ENCODE results near the gene CRTAC1. TPM values are rescaled to one million over a fixed set of nuclear protein-coding genes. Genes with fewer than 3 reads are reported as not detected.

Gene CRTAC1
- total and polyA plus RNA-seq, 8 donors: 0.24 to 1.3 (median 0.81) TPM

- DNase-seq (no peak), FAIRE-seq (no peak), ATAC-seq (no peak)
- intact Hi-C loops (cut with DNase I): no loop called here
- Histone ChIP-seq H3K9me3 (no peaks in the 10 kb centered on the region), H3K4me3 (no peak overlapping the region), H3K27ac (peak overlapping the region in 1 of 4 donors; percentile 58), H3K4me1 (peaks cover 0 to 9% (median 4%) of the 10 kb centered on the region in 3 donors), H3K27me3 (no peaks in the 10 kb centered on the region), H3K36me3 (no peaks in the 10 kb centered on the region)
- TF ChIP-seq CTCF (IDR thresholded peaks at IDR 0.05): no peak
- 33 to 34% methylated on average over 4 of the region's 4 CpGs for WGBS, 2 donors
These were observed 109.6 kb downstream of the CRTAC1 start for GRCh38 chr10:97920865-97921264.

GRCh38 chr10:97919012-97919411, 111.4 kb downstream of the CRTAC1 start:
- no peak for DNase-seq
- intact Hi-C loops (cut with DNase I): loop anchor here in 1 of 3 donors (5.0 kb wide), 1 partner anchor 113 kb away; the partner anchor contains the start of gene CRTAC1
- no peak for FAIRE-seq

GRCh38 chr10:97916586-97916985, 113.8 kb downstream of the CRTAC1 start:
- Histone ChIP-seq H3K27ac (peak overlapping the region in 1 of 4 donors; percentile 35), H3K4me1 (no peaks in the 10 kb centered on the region), H3K36me3 (no peaks in the 10 kb centered on the region), H3K4me3 (no peak overlapping the region), H3K9me3 (no peaks in the 10 kb centered on the region), H3K27me3 (no peaks in the 10 kb centered on the region)
- intact Hi-C loops (cut with DNase I): loop anchor here in 1 of 3 donors (5.0 kb wide), 1 partner anchor 116 kb away; the partner anchor contains the start of gene CRTAC1
- TF ChIP-seq CTCF (IDR thresholded peaks at IDR 0.05): no peak
- DNase-seq (peak in 2 of 6 donors; percentile 30 to 35), FAIRE-seq (no peak), ATAC-seq (peak in 3 of 4 donors; percentile 52 to 60 (median 58))
- WGBS, 2 donors: 19 to 23% methylated on average over 4 of the region's 4 CpGs

More at GRCh38 chr10:97919012-97919411, 111.4 kb downstream of the CRTAC1 start:
- Histone ChIP-seq H3K27ac (no peak overlapping the region), H3K4me3 (no peak overlapping the region), H3K27me3 (no peaks in the 10 kb centered on the region), H3K36me3 (no peaks in the 10 kb centered on the region), H3K4me1 (peaks cover 0 to 9% (median 4%) of the 10 kb centered on the region in 3 donors), H3K9me3 (no peaks in the 10 kb centered on the region)
- no peak for ATAC-seq
- 49 to 65% methylated on average over 3 of the region's 3 CpGs for WGBS, 2 donors
- no peak for TF ChIP-seq CTCF (IDR thresholded peaks at IDR 0.05)

GRCh38 chr10:97915346-97916131, 114.9 kb downstream of the CRTAC1 start:
- no peak for TF ChIP-seq CTCF (IDR thresholded peaks at IDR 0.05)
- intact Hi-C loops (cut with DNase I): loop anchor here in 1 of 3 donors (5.0 kb wide), 1 partner anchor 117 kb away; the partner anchor contains the start of gene CRTAC1
- H3K27ac ChIP-seq: no peak overlapping the region
- no peak for DNase-seq
- ATAC-seq: no peak
- H3K4me3 ChIP-seq: no peak overlapping the region
- no peaks in the 10 kb centered on the region for H3K27me3 ChIP-seq
- H3K36me3 ChIP-seq: no peaks in the 10 kb centered on the region
- H3K4me1 ChIP-seq: no peaks in the 10 kb centered on the region
- H3K9me3 ChIP-seq: no peaks in the 10 kb centered on the region
- WGBS, 2 donors: 57 to 68% methylated on average over 21 of the region's 21 CpGs
- no peak for FAIRE-seq

GRCh38 chr10:97914837-97915211, 115.6 kb downstream of the CRTAC1 start:
- no peak overlapping the region for H3K27ac ChIP-seq
- peak; percentile 93 to 97 (median 94) for TF ChIP-seq CTCF (IDR thresholded peaks at IDR 0.05)
- ATAC-seq (peak; percentile 92 to 97 (median 96)), DNase-seq (peak; percentile 79 to 94 (median 90)), FAIRE-seq (no peak)
- no peaks in the 10 kb centered on the region for H3K9me3 ChIP-seq
- no peaks in the 10 kb centered on the region for H3K4me1 ChIP-seq
- H3K27me3 ChIP-seq: no peaks in the 10 kb centered on the region
- H3K4me3 ChIP-seq: no peak overlapping the region
- intact Hi-C loops (cut with DNase I): loop anchor here in 2 of 3 donors (5.0 kb wide), 2 partner anchors 117 to 127 kb away; partner anchors contain the start of gene CRTAC1 (in 1 of the 2)
- 5% methylated on average over 11 of the region's 11 CpGs for WGBS, 2 donors
- no peaks in the 10 kb centered on the region for H3K36me3 ChIP-seq
